Neural cell (in vitro differentiated cells): Measurements from ENCODE around the gene FHOD3. TPM values are rescaled to one million over a fixed set of nuclear protein-coding genes. Genes with fewer than 3 reads are reported as not detected.

Source experiments
- H2AFZ ChIP-seq: fragments of 200-600, 300-800 bp; sonication (generic), shearing (Covaris generic); 2 replicates; pipeline ENCODE4 v1.6.0; 2014; ENCODE audit warnings: low read depth, mild to moderate bottlenecking, antibody characterized with exemption, low read length, moderate library complexity
- H3F3A ChIP-seq: fragments of 200-600 bp; shearing (Covaris generic); 2 replicates; pipeline ENCODE4 v1.6.1; 2016; ENCODE audit warnings: mild to moderate bottlenecking, moderate library complexity, mixed read lengths, antibody characterized with exemption, low read length; ENCODE audit not compliant: insufficient read depth, poor library complexity, severe bottlenecking
- H3K27ac ChIP-seq: fragments of 200-600, 300-800 bp; sonication (generic), shearing (Covaris generic); 2 replicates; pipeline ENCODE4 v1.5.1; 2014; ENCODE audit warnings: mild to moderate bottlenecking, low read length, moderate library complexity
- H3K27me3 ChIP-seq: fragments of 300-800, 200-600 bp; sonication (generic), shearing (Covaris generic); 2 replicates; pipeline ENCODE4 v1.6.0; 2014; ENCODE audit warnings: mild to moderate bottlenecking, low read depth, low read length, moderate library complexity; ENCODE audit not compliant: insufficient read depth
- H3K36me3 ChIP-seq: fragments of 300-800, 200-600 bp; sonication (generic), shearing (Covaris generic); 2 replicates; pipeline ENCODE4 v1.5.1; 2014; ENCODE audit warnings: mild to moderate bottlenecking, antibody characterized with exemption, low read length, moderate library complexity; ENCODE audit not compliant: insufficient read depth
- H3K4me2 ChIP-seq: fragments of 300-800, 200-600 bp; sonication (generic), shearing (Covaris generic); 2 replicates; pipeline ENCODE4 v1.6.0; 2014; ENCODE audit warnings: mild to moderate bottlenecking, low read length
- H3K4me3 ChIP-seq: fragments of 300-800, 200-600 bp; sonication (generic), shearing (Covaris generic); 2 replicates; pipeline ENCODE4 v1.5.1; 2014; ENCODE audit warnings: mild to moderate bottlenecking, low read length, moderate library complexity
- H3K79me2 ChIP-seq: fragments of 200-600 bp; shearing (Covaris generic); replicated peaks from 2 replicates; pipeline ENCODE4 v1.6.0; 2014; ENCODE audit warnings: mild to moderate bottlenecking, low read length, moderate library complexity; ENCODE audit not compliant: insufficient read depth
- H3K9ac ChIP-seq: fragments of 300-800, 200-600 bp; sonication (generic), shearing (Covaris generic); 2 replicates; pipeline ENCODE4 v1.6.1; 2016; ENCODE audit warnings: mild to moderate bottlenecking, low read length, mixed read lengths
- H3K9me2 ChIP-seq: fragments of 200-600 bp; shearing (Covaris generic); 2 replicates; pipeline ENCODE4 v1.6.1; 2016; ENCODE audit warnings: mild to moderate bottlenecking, low read length, mixed read lengths; ENCODE audit not compliant: insufficient read depth
- H3K9me3 ChIP-seq: fragments of 200-600, 300-800 bp; sonication (generic), shearing (Covaris generic); 2 replicates; pipeline ENCODE4 v1.6.1; 2016; ENCODE audit warnings: mild to moderate bottlenecking, mixed run types, low read length, moderate library complexity, mixed read lengths
- H4K20me1 ChIP-seq: fragments of 200-600 bp; shearing (Covaris generic); 2 replicates; pipeline ENCODE4 v1.6.1; 2016; ENCODE audit warnings: mild to moderate bottlenecking, mixed run types; ENCODE audit not compliant: insufficient read depth
- CTCF ChIP-seq: fragments of 450-650 bp; IDR thresholded peaks from 2 replicates; pipeline ENCODE4 v1.5.1; 2014; ENCODE audit warnings: antibody characterized with exemption, mild to moderate bottlenecking, moderate library complexity; ENCODE audit not compliant: poor library complexity, severe bottlenecking
- EP300 ChIP-seq: fragments of 450-650 bp; conservative IDR thresholded peaks from 2 replicates; pipeline ENCODE4 v1.6.1; 2014; ENCODE audit warnings: antibody characterized with exemption, mild to moderate bottlenecking, moderate library complexity; ENCODE audit not compliant: poor library complexity, severe bottlenecking
- EZH2 ChIP-seq: fragments of 200-600, 300-800 bp; shearing (Covaris generic), sonication (generic); IDR thresholded peaks from 2 replicates; pipeline ENCODE4 v1.6.1; 2014; ENCODE audit warnings: antibody characterized with exemption, low read length, borderline replicate concordance, mild to moderate bottlenecking; ENCODE audit not compliant: insufficient read depth, poor library complexity, severe bottlenecking
- MXI1 ChIP-seq: fragments of 450-650 bp; conservative IDR thresholded peaks from 2 replicates; pipeline ENCODE4 v1.6.1; 2014; ENCODE audit warnings: antibody characterized with exemption, mild to moderate bottlenecking; ENCODE audit not compliant: poor library complexity, severe bottlenecking
- POLR2AphosphoS5 ChIP-seq: IDR thresholded peaks from 2 replicates; pipeline ENCODE4 v1.6.1; 2012
- RAD21 ChIP-seq: fragments of 450-650 bp; conservative IDR thresholded peaks from 2 replicates; pipeline ENCODE4 v1.6.1; 2014; ENCODE audit warnings: antibody characterized with exemption, mild to moderate bottlenecking, moderate library complexity
- REST ChIP-seq: IDR thresholded peaks from 2 replicates; pipeline ENCODE4 v1.6.1; 2012; ENCODE audit warnings: borderline replicate concordance
- SMC3 ChIP-seq: fragments of 450-650 bp; conservative IDR thresholded peaks from 2 replicates; pipeline ENCODE4 v1.6.1; 2014; ENCODE audit warnings: antibody characterized with exemption, mild to moderate bottlenecking, moderate library complexity; ENCODE audit not compliant: poor library complexity
- TAF1 ChIP-seq: IDR thresholded peaks from 2 replicates; pipeline ENCODE4 v1.6.1; 2012; ENCODE audit warnings: low read depth
- polyA plus RNA-seq: library from polyadenylated mRNA; depleted of rRNA; stranded (reverse); fragments of >200 nt; gene quantifications from 2 replicates; pipeline ENCODE4 v1.2.3, GENCODE V29; 2014

FHOD3 gene
- polyA plus RNA-seq, 1 donor from 2014 or later: 19.4 TPM

GRCh38 chr18:36303211-36303844, 5.8 kb downstream of the FHOD3 start:
- no peaks in the 10 kb centered on the region for H3K36me3 ChIP-seq
- H3K4me2 ChIP-seq: no peak overlapping the region
- no peaks in the 10 kb centered on the region for H3F3A ChIP-seq
- H3K79me2 ChIP-seq: peaks cover 81% of the 10 kb centered on the region
- no peaks in the 10 kb centered on the region for H3K27me3 ChIP-seq
- no peak overlapping the region for H3K27ac ChIP-seq
- no peak overlapping the region for H3K4me3 ChIP-seq
- H2AFZ ChIP-seq: no peak overlapping the region
- H3K9me2 ChIP-seq: no peaks in the 10 kb centered on the region
- no peaks in the 10 kb centered on the region for H4K20me1 ChIP-seq
- TF ChIP-seq RAD21 (no peak), SMC3 (no peak), TAF1 (no peak), CTCF (no peak), EZH2 (no peak), MXI1 (no peak), POLR2AphosphoS5 (no peak), EP300 (no peak), REST (no peak)
- H3K9ac ChIP-seq: no peak overlapping the region
- no peaks in the 10 kb centered on the region for H3K9me3 ChIP-seq

GRCh38 chr18:36304723-36305122, 7.2 kb downstream of the FHOD3 start:
- no peak overlapping the region for H2AFZ ChIP-seq
- no peak overlapping the region for H3K27ac ChIP-seq
- H3K4me3 ChIP-seq: no peak overlapping the region
- no peaks in the 10 kb centered on the region for H3K9me2 ChIP-seq
- H3K36me3 ChIP-seq: no peaks in the 10 kb centered on the region
- no peaks in the 10 kb centered on the region for H4K20me1 ChIP-seq
- no peak for TF ChIP-seq EZH2
- TF ChIP-seq REST: no peak
- no peak for TF ChIP-seq RAD21
- TF ChIP-seq EP300: no peak
- no peak for TF ChIP-seq SMC3
- TF ChIP-seq POLR2AphosphoS5: no peak
- no peak for TF ChIP-seq MXI1
- no peak for TF ChIP-seq TAF1
- TF ChIP-seq CTCF: no peak
- no peak overlapping the region for H3K9ac ChIP-seq
- peaks cover 74% of the 10 kb centered on the region for H3K79me2 ChIP-seq
- H3K27me3 ChIP-seq: no peaks in the 10 kb centered on the region
- no peaks in the 10 kb centered on the region for H3K9me3 ChIP-seq
- H3F3A ChIP-seq: no peaks in the 10 kb centered on the region
- no peak overlapping the region for H3K4me2 ChIP-seq
